ENCODE measurements around the gene ANKZF1.

- TF ChIP-seq, protein P1, sequence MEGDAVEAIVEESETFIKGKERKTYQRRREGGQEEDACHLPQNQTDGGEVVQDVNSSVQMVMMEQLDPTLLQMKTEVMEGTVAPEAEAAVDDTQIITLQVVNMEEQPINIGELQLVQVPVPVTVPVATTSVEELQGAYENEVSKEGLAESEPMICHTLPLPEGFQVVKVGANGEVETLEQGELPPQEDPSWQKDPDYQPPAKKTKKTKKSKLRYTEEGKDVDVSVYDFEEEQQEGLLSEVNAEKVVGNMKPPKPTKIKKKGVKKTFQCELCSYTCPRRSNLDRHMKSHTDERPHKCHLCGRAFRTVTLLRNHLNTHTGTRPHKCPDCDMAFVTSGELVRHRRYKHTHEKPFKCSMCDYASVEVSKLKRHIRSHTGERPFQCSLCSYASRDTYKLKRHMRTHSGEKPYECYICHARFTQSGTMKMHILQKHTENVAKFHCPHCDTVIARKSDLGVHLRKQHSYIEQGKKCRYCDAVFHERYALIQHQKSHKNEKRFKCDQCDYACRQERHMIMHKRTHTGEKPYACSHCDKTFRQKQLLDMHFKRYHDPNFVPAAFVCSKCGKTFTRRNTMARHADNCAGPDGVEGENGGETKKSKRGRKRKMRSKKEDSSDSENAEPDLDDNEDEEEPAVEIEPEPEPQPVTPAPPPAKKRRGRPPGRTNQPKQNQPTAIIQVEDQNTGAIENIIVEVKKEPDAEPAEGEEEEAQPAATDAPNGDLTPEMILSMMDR (IDR thresholded peaks at IDR 0.05) = no peak
- TF ChIP-seq POLR2A (IDR thresholded peaks at IDR 0.05) (no peak), EP300 (IDR thresholded peaks at IDR 0.05) (no peak), POLR2AphosphoS5 (IDR thresholded peaks at IDR 0.05) (no peak)
Measured at GRCh38 chr2:219252084-219252483, 22.5 kb downstream of the ANKZF1 start.

Measured in suprapubic skin (tissue), 4 donors.